GM12875 (cell line): Measurements from ENCODE around the gene TSPAN4.

ENCODE experiments used
- H3K4me3 ChIP-seq: one replicate; pipeline ENCODE4 v1.5.1; 2011; ENCODE audit warnings: low read depth, low read length, control low read depth
- CTCF ChIP-seq: IDR thresholded peaks from 2 replicates; pipeline ENCODE4 v1.5.1; 2011; ENCODE audit warnings: low read depth, mild to moderate bottlenecking, control low read depth, inconsistent platforms, low read length, moderate library complexity, borderline replicate concordance; ENCODE audit not compliant: insufficient read depth

TSPAN4 gene

GRCh38 chr11:850775-851763 lies 8.4 kb downstream of the TSPAN4 start:
- TF ChIP-seq CTCF: peak; percentile 33; the same call in 1 of the 2 replicates
- H3K4me3 ChIP-seq: no peak overlapping the region

GRCh38 chr11:852762-853161 lies 10.1 kb downstream of the TSPAN4 start:
- no peak overlapping the region for H3K4me3 ChIP-seq
- TF ChIP-seq CTCF: no peak

- no peak overlapping the region for H3K4me3 ChIP-seq
- no peak for TF ChIP-seq CTCF
These were observed 11.2 kb downstream of the TSPAN4 start for GRCh38 chr11:853682-854448.

- no peak for TF ChIP-seq CTCF
- H3K4me3 ChIP-seq: no peak overlapping the region
These were observed 12.1 kb downstream of the TSPAN4 start for GRCh38 chr11:854601-855329.

- no peak overlapping the region for H3K4me3 ChIP-seq
- no peak for TF ChIP-seq CTCF
These were observed 12.7 kb downstream of the TSPAN4 start for GRCh38 chr11:855330-855674.

GRCh38 chr11:855796-856195 lies 13.1 kb downstream of the TSPAN4 start:
- no peak overlapping the region for H3K4me3 ChIP-seq
- TF ChIP-seq CTCF: no peak
